ENCODE measurements around the gene APC2. TPM values are rescaled to one million over a fixed set of nuclear protein-coding genes. Genes with fewer than 3 reads are reported as not detected.

Gene APC2
- total RNA-seq, 1 donor from 2014 or later = 0.12 TPM

GRCh38 chr19:1486720-1487575, 37.0 kb downstream of the APC2 start:
- no peak for ATAC-seq
- H3K4me3 ChIP-seq = no peak overlapping the region
- H3K36me3 ChIP-seq = no peaks in the 10 kb centered on the region
- peaks cover 7% of the 10 kb centered on the region for H3K27me3 ChIP-seq (ENCODE audit: low read depth)
- H3K9me3 ChIP-seq = no peaks in the 10 kb centered on the region
- peaks cover 16% of the 10 kb centered on the region for H3K4me1 ChIP-seq
- intact Hi-C loops (cut with DNase I) = no loop called here
- DNase-seq = no peak
- no peak overlapping the region for H3K27ac ChIP-seq
- no peak for TF ChIP-seq CTCF (IDR thresholded peaks at IDR 0.05)

GRCh38 chr19:1487576-1488281, 37.8 kb downstream of the APC2 start:
- H3K4me1 ChIP-seq = peaks cover 16% of the 10 kb centered on the region
- peak; percentile 43 for DNase-seq
- no peak overlapping the region for H3K4me3 ChIP-seq
- H3K27me3 ChIP-seq (ENCODE audit: low read depth) = peaks cover 8% of the 10 kb centered on the region
- H3K27ac ChIP-seq = no peak overlapping the region
- no peaks in the 10 kb centered on the region for H3K9me3 ChIP-seq
- no peaks in the 10 kb centered on the region for H3K36me3 ChIP-seq
- no peak for TF ChIP-seq CTCF (IDR thresholded peaks at IDR 0.05)
- ATAC-seq = no peak
- intact Hi-C loops (cut with DNase I) = no loop called here

- DNase-seq = no peak
- Histone ChIP-seq H3K27me3 (ENCODE audit: low read depth) (peaks cover 8% of the 10 kb centered on the region), H3K36me3 (no peaks in the 10 kb centered on the region), H3K4me1 (peaks cover 16% of the 10 kb centered on the region), H3K4me3 (no peak overlapping the region), H3K27ac (no peak overlapping the region), H3K9me3 (no peaks in the 10 kb centered on the region)
- intact Hi-C loops (cut with DNase I) = no loop called here
- TF ChIP-seq CTCF (IDR thresholded peaks at IDR 0.05) = no peak
- no peak for ATAC-seq
Observed at GRCh38 chr19:1488282-1488601, 38.3 kb downstream of the APC2 start.

GRCh38 chr19:1489463-1490310, 39.8 kb downstream of the APC2 start:
- DNase-seq (peak; percentile 57), ATAC-seq (no peak)
- H3K27me3 ChIP-seq (ENCODE audit: low read depth) = peaks cover 12% of the 10 kb centered on the region
- no peaks in the 10 kb centered on the region for H3K36me3 ChIP-seq
- intact Hi-C loops (cut with DNase I) = no loop called here
- peak overlapping the region; percentile 69 for H3K4me3 ChIP-seq
- no peaks in the 10 kb centered on the region for H3K9me3 ChIP-seq
- peaks cover 16% of the 10 kb centered on the region for H3K4me1 ChIP-seq
- TF ChIP-seq CTCF (IDR thresholded peaks at IDR 0.05) = no peak
- peak overlapping the region; percentile 71 for H3K27ac ChIP-seq

GRCh38 chr19:1490311-1491113, 40.6 kb downstream of the APC2 start, which contains the start of gene PCSK4:
Gene PCSK4 (minus strand): TSS chr19:1490350. CDS start chr19:1490346, 4 bp downstream.
- Histone ChIP-seq H3K4me1 (peaks cover 16% of the 10 kb centered on the region), H3K9me3 (no peaks in the 10 kb centered on the region), H3K27me3 (ENCODE audit: low read depth) (peaks cover 12% of the 10 kb centered on the region), H3K27ac (peak within 1 kb of the TSS; percentile 71), H3K4me3 (peak within 1 kb of the TSS; percentile 69), H3K36me3 (no peaks in the 10 kb centered on the region)
- DNase-seq = peak; percentile 97
- intact Hi-C loops (cut with DNase I) = no loop called here
- TF ChIP-seq CTCF (IDR thresholded peaks at IDR 0.05) = no peak
- ATAC-seq = peak; percentile 94 to 95

All from lower lobe of right lung (tissue), 2 donors.